ENCODE data around the gene C11orf58.

C11orf58 gene

GRCh38 chr11:16784666-16785065, 46.2 kb downstream of the C11orf58 start:
- no peak for DNase-seq

- peak in 53 of 58 donors; percentile 18 to 81 (median 53) for DNase-seq
Observed at GRCh38 chr11:16785520-16786128, 47.2 kb downstream of the C11orf58 start.

- no peak for DNase-seq
Observed at GRCh38 chr11:16786131-16786530, 47.7 kb downstream of the C11orf58 start.

- no peak for DNase-seq
Observed at GRCh38 chr11:16787035-16787742, 48.7 kb downstream of the C11orf58 start.

- DNase-seq = peak in 50 of 58 donors; percentile 3 to 75 (median 37)
Observed at GRCh38 chr11:16788141-16789062, 50.0 kb downstream of the C11orf58 start.

DNA sequence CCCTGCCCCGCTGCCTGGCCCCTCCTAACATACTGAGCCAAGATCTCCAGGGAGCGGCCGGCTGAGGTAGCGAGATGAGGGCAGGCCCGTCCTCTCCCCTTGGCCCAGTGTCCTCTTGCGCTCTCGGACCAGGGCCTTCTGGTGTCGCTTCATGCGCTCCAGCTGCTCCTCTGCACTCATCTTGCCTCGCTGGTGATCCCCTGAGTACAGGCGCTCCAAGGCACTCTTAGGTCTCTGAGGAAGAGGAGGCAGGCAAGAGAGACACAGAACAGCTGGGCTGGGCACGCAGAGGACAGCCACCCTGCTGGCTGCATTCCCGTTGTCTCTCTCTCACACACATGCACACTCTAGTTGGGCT, 50.6 kb downstream of the C11orf58 start:
- no peak for DNase-seq

DNA sequence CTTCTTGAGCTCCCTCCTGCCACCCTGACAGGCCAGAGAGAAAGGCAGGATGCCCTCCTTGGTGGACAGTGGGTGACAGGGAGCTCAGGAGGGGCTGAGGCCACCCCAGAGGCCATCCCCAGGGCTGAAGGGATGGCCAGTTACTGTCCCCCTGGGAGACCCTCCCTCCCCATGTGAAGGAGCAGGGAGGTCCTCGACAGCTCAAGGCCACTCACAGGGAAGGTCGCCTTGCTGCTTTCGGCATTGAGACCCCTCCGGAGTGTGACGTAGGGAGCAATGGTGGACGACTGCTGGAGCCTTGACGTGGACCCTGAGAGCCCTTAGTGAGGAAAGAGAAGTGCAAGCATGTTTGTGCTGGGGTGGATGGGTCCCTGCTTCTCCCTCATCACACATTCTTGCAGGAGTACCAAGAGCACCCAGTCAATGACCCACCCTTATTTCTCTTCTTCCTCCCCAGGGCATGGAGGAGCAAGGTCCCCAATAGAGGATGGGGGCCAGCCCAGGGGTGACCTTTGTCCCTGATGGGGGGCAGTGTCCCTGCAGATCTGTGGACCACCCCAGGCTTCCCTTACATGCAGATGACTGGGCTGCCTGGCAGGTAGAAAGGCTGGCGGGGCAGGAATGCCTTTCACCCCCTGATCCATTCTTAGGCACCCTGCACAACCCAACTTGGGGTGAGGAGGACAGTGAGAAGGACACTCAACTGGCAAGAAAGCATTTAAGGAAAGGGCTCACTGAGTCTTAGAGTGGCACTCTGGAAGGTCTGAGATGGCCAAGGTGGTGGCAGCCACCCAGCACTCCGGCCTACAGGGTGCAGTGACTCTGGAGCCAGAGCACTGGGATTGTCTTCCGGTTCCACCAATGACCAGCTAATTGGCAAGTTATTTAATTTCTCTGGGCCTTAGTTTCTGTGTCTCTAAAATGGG, 51.4 kb downstream of the C11orf58 start:
- DNase-seq = no peak

GRCh38 chr11:16790486-16791190, 52.2 kb downstream of the C11orf58 start:
- no peak for DNase-seq

DNA sequence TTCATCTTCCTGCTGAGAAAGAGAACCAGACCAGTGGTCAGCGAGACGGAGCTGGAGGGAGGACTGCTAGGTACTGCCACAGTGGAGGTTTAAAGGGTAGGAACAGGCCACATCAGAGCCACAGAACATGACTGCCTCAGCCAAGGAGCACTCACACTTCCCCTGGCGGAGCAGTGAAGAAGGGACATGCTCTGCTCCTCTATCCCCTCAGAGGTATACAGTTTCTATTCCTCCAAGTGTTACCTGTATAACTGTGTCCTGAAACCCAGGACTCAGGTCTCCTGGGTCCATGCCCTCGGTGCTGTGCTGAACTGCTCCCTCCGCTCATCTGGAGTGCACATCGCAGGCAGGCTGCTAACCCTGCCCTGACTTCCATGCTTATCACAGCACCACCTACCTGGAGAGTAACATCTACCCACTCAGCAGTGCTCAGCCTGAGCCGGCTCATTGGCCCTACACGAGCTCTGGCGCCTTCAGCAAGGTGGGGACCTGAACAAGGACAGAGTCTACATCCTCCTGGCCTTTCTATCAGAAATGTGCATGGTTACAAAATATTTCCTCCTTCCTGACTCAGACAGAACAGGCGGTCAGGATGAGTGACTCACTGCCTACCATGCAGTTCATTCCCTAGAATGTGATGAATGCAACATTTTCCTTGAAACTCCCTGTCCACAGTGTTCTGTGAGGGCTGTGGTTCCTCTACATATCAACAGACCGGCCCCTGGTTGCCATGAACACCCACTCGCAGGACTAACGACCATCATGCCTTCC, 52.9 kb downstream of the C11orf58 start:
- no peak for DNase-seq

- DNase-seq = no peak
Observed at GRCh38 chr11:16792426-16792825, 54.0 kb downstream of the C11orf58 start.

DNA sequence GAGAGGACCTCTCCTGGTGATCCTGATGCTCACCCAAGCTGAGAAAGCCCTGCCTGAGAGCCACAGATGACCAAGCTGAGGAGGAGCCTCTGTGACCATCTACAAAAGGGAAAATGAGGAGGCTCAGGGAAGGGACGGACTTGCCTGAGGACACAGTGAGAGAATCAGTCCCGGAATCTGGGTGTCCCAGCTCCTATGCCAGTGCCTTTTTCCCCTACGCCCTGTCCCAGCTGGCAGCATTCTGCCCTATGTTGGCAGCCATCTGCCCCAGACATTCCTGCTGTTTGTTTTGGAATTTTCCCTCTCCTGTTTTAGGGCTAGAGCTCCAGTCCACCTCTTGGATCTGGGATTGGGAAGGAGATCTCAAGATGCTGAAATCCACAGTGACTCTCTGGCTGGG, 54.6 kb downstream of the C11orf58 start:
- DNase-seq = no peak

DNA sequence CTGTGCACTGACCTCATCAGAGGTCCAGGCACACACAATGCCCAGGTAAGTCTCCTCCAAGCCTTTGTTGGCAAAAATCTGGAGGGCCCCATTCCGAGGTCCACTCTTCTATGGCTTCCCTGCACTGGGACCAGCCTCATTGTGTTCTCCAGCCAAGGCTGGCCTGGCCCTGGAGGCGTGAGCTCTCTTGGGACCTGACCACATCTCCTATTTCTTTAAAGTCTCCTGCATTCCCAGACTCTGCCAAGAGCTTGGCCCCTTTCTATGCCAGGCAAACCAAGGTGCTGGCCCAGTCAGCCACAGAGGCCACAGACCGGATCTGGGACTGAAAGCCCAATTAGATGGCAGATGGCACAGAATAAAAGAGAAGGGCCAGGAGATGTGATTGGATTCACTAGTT, 55.1 kb downstream of the C11orf58 start:
- no peak for DNase-seq

GRCh38 chr11:16794047-16794818, 55.8 kb downstream of the C11orf58 start:
- DNase-seq = no peak

- no peak for DNase-seq
Observed at GRCh38 chr11:16795146-16795545, 56.7 kb downstream of the C11orf58 start.

DNA sequence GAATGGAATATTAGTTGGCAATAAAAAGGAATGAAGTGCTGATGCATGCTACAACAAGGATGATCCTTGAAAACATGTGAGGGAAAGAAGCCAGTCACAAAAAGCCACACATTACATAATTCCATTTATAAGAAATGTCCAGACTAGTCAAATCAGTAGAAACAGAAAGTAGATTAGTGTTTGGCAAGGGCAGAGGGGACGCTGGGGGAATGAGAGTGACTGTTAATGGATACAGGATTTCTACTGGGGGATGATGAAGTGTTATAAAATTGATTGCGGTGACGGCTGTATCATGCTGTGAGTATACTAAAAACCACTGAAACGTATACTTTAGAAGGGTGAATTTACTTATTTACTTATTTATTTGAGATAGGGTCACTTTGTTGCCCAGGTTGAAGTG, 57.9 kb downstream of the C11orf58 start:
- DNase-seq = no peak

DNA sequence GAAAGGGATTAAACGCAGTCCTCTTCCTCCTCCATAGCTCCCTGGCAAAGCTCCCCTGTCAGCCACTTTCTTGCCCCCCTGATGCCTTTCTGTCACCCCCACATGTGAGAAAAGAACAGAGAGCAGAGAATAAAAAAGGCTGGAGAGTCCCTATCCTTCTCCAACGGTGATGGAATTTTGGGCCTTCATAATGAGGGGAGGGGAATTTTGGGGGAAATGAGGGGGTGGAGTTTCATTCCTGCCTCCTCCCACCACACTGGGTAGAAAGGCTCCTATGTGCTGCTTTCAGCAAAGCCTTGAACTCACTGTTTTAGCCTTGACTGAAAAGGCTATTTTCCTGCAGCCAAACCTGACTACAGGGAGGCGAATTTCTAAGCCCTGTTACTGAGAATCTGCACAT, 59.3 kb downstream of the C11orf58 start:
- no peak for DNase-seq

DNA sequence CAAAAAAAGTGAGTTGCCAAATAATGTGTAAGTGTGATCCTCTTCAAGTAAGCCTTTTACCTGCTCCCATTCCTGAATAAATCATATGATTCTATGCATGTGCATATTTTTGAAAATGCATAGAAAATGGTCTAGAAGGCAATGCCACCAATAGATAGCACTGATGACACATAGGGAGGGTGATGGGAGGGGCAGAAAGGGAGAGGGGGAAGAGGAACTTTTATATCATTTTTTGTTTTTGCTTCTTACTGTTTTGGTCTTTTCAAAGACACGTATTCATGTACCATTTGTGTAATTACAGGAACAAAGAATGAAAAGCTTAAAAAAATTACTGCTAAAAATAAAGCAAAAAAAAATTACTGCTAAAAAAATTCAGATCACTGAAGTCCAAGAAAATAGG, 60.8 kb downstream of the C11orf58 start:
- DNase-seq = no peak

GRCh38 chr11:16799890-16800289, 61.4 kb downstream of the C11orf58 start:
- DNase-seq = no peak

DNA sequence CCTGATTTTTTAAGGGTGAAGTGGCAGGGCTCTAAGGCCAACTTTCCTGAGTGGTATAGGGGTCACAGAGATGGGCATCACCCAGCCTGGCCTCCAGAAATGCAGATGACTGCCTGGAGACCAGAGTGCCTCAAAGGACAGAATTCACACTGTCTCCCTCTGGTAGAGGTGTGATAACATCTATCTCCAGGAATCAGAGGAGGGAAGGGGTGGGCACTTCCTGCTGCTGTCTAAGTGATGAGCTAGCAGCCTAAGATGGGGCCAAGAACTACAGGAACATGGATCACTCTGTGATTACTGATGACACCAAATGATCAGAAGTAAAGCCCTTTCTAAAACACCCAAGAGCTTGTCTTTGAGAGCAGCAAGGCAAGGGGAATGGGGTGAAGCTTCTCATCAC, 61.9 kb downstream of the C11orf58 start:
- DNase-seq = no peak

All from anterior cingulate cortex (tissue), 58 donors.